Upper lobe of left lung (tissue), 6 donors: ENCODE data around the gene ITSN1. TPM values are rescaled to one million over a fixed set of nuclear protein-coding genes. Genes with fewer than 3 reads are reported as not detected.

Source experiments
- ATAC-seq, 2 donors: fragments of 200-7000 bp; cut with Tn5 transposase; one replicate each; pipeline ENCODE4 v1.9.1; 2022; ENCODE audit warnings: mild to moderate bottlenecking in 2 of 2, moderate library complexity in 2 of 2; ENCODE audit not compliant: low FRiP score in 2 of 2
- DNase-seq, 2 donors: peaks; one replicate each; pipeline ENCODE4 v3.0.0-alpha.2; 2019 to 2020
- H3K27ac ChIP-seq, 4 donors: fragments of 200-600 bp; sonication (generic); one replicate each; pipeline ENCODE4 v1.5.1; 2016 to 2019
- H3K27me3 ChIP-seq, 4 donors: fragments of 200-600 bp; sonication (generic); one replicate each; pipeline ENCODE4 v1.5.1; 2017 to 2019
- H3K36me3 ChIP-seq, 4 donors: fragments of 200-600 bp; sonication (generic); one replicate each; pipeline ENCODE4 v1.5.1; 2016 to 2019
- H3K4me1 ChIP-seq, 4 donors: fragments of 200-600 bp; sonication (generic); one replicate each; pipeline ENCODE4 v1.5.1; 2018 to 2019
- H3K4me3 ChIP-seq, 4 donors: fragments of 200-600 bp; sonication (generic); one replicate each; pipeline ENCODE4 v1.5.1; 2017 to 2019; ENCODE audit warnings: mild to moderate bottlenecking in 2 of 4, moderate library complexity in 1 of 4
- H3K9me3 ChIP-seq, 4 donors: fragments of 200-600 bp; sonication (generic); one replicate each; pipeline ENCODE4 v1.5.1; 2018 to 2019
- CTCF ChIP-seq, 6 experiments: fragments of 450-650 bp in 4 of 6; fragments of 200-600 bp in 2 of 6; sonication (generic) in 2 of 6; IDR thresholded peaks; one replicate each; pipeline ENCODE4 v1.5.1; 2016 to 2019; ENCODE audit warnings: antibody characterized with exemption in 6 of 6
- EP300 ChIP-seq, 4 donors: sonication (generic); formaldehyde crosslinking; IDR thresholded peaks; one replicate each; pipeline ENCODE4 v1.5.1; 2017; ENCODE audit warnings: antibody characterized with exemption in 4 of 4, control low read depth in 2 of 4
- POLR2A ChIP-seq, 4 donors: fragments of 450-650 bp; IDR thresholded peaks; one replicate each; pipeline ENCODE4 v1.5.1; 2016 to 2017; ENCODE audit warnings: antibody characterized with exemption in 4 of 4, mild to moderate bottlenecking in 2 of 4
- POLR2AphosphoS5 ChIP-seq, 2 donors: sonication (generic); formaldehyde crosslinking; IDR thresholded peaks; one replicate each; pipeline ENCODE4 v1.5.1; 2017; ENCODE audit warnings: antibody characterized with exemption in 2 of 2
- WGBS, 2 donors: methylation state at CpG; one replicate each; pipeline ENCODE4 v1.1.5; 2017 to 2018; 5-methylcytosine and 5-hydroxymethylcytosine counted together
- total RNA-seq, 6 donors: library from RNA; depleted of rRNA in 4 of 6; stranded (reverse); fragments of >200 nt in 4 of 6; gene quantifications; one replicate each; pipeline versions ENCODE4 v1.1.0 to v1.2.1, GENCODE V29; 2016 to 2021
- donor health status: DM: no; HTN: no; CAD: no; lungs with moderate emphysema.
- donor health status: DM: no; HTN: yes; CAD: no; lungs with severe emphysema.

Gene ITSN1
- total RNA-seq, 6 donors from 2014 or later, result 19.3 to 103 (median 38.7) TPM

DNA sequence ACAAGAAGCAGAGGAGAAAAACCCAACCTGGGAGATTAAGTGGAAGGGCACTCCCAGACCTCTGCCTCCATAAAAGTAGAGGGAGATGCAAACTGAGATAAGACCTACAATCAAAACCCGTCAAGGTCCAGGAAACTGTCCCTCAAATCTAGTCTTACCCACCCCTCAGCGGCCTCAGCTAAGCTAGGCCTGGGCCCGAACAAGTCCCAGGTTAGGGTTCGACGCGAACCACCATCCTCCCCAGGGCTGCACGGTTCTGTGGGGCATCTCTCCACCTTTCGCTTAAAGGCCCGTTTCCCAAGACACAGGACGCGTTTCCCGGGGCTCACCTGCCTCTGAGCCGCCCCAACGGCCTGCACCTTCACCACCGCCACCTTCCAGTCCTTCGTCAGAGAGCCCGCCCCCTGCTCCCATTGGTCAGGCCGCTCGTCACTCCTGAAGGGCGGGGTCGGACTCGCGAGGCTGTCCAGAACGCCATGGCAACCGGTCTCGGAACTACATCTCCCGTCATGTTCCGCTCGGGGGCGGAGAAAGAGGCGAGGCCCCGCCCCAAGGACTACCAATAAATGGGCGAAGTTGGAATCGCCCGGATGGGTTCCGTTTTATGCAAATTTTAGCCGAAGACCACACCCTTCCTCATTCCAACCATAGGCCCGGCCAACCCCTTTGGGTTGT is 812 bp upstream of the ITSN1 start, which contains the start of gene CRYZL1:
CRYZL1 (minus strand) TSS at position 390 of the 675 bp plus-strand sequence. CDS start 10,190 bp downstream, outside the sequence.
- peak; percentile 99 to 100 for DNase-seq
- 0% methylated on average over 37 to 38 of the region's 38 CpGs for WGBS, 2 donors
- Histone ChIP-seq H3K36me3 (no peaks in the 10 kb centered on the region), H3K4me1 (peaks cover 12 to 39% (median 27%) of the 10 kb centered on the region in 4 donors), H3K27me3 (no peaks in the 10 kb centered on the region), H3K4me3 (peak within 1 kb of the TSS; percentile 71 to 99 (median 96)), H3K27ac (peak within 1 kb of the TSS; percentile 85 to 94 (median 91)), H3K9me3 (no peaks in the 10 kb centered on the region)
- TF ChIP-seq POLR2AphosphoS5 (IDR thresholded peaks at IDR 0.05) (peak; percentile 78 to 82), EP300 (IDR thresholded peaks at IDR 0.05) (no peak), POLR2A (IDR thresholded peaks at IDR 0.05) (peak in 2 of 4 donors; percentile 72 to 89), CTCF (IDR thresholded peaks at IDR 0.05) (no peak)
- peak; percentile 94 to 97 for ATAC-seq

- no peak for ATAC-seq
- Histone ChIP-seq H3K4me1 (peaks cover 12 to 39% (median 27%) of the 10 kb centered on the region in 4 donors), H3K4me3 (peak overlapping the region; percentile 67 to 99 (median 96)), H3K27ac (peak overlapping the region; percentile 85 to 94 (median 91)), H3K27me3 (no peaks in the 10 kb centered on the region), H3K36me3 (no peaks in the 10 kb centered on the region), H3K9me3 (no peaks in the 10 kb centered on the region)
- TF ChIP-seq POLR2A (IDR thresholded peaks at IDR 0.05), result no peak
- TF ChIP-seq EP300 (IDR thresholded peaks at IDR 0.05), result no peak
- 0 to 2% methylated on average over 15 to 45 of the region's 78 CpGs for WGBS, 2 donors
- peak; percentile 28 to 92 for DNase-seq
These were observed 776 bp downstream of the ITSN1 start for GRCh38 chr21:33642896-33643657.

GRCh38 chr21:33643658-33644311 is 1.5 kb downstream of the ITSN1 start:
- peak overlapping the region; percentile 67 to 99 (median 96) for H3K4me3 ChIP-seq
- no peaks in the 10 kb centered on the region for H3K27me3 ChIP-seq
- H3K4me1 ChIP-seq, result peaks cover 12 to 39% (median 27%) of the 10 kb centered on the region in 4 donors
- H3K27ac ChIP-seq, result peak overlapping the region; percentile 85 to 94 (median 91)
- DNase-seq, result no peak
- 10 to 23% methylated on average over 7 of the region's 7 CpGs for WGBS, 2 donors
- TF ChIP-seq POLR2AphosphoS5 (IDR thresholded peaks at IDR 0.05), result no peak
- no peak for TF ChIP-seq EP300 (IDR thresholded peaks at IDR 0.05)
- TF ChIP-seq POLR2A (IDR thresholded peaks at IDR 0.05), result no peak
- no peak for TF ChIP-seq CTCF (IDR thresholded peaks at IDR 0.05)
- no peaks in the 10 kb centered on the region for H3K9me3 ChIP-seq
- no peak for ATAC-seq
- no peaks in the 10 kb centered on the region for H3K36me3 ChIP-seq

- H3K36me3 ChIP-seq, result no peaks in the 10 kb centered on the region
- peak overlapping the region in 2 of 4 donors; percentile 95 to 99 for H3K4me3 ChIP-seq
- H3K27ac ChIP-seq, result peak overlapping the region; percentile 51 to 91 (median 88)
- ATAC-seq, result no peak
- H3K4me1 ChIP-seq, result peaks cover 12 to 46% (median 29%) of the 10 kb centered on the region in 4 donors
- peak in 1 of 2 donors; percentile 16 for TF ChIP-seq POLR2AphosphoS5 (IDR thresholded peaks at IDR 0.05)
- no peak for TF ChIP-seq POLR2A (IDR thresholded peaks at IDR 0.05)
- no peaks in the 10 kb centered on the region for H3K9me3 ChIP-seq
- H3K27me3 ChIP-seq, result no peaks in the 10 kb centered on the region
- WGBS, 2 donors, result 52 to 62% methylated on average over 11 of the region's 11 CpGs
- DNase-seq, result no peak
These were observed 2.2 kb downstream of the ITSN1 start for GRCh38 chr21:33644383-33645074.

- 85 to 96% methylated on average over 4 of the region's 4 CpGs for WGBS, 2 donors
- no peak for DNase-seq
These were observed 3.4 kb downstream of the ITSN1 start for GRCh38 chr21:33645730-33646129.

More at GRCh38 chr21:33645730-33646129, 3.4 kb downstream of the ITSN1 start:
- no peaks in the 10 kb centered on the region for H3K9me3 ChIP-seq
- no peak overlapping the region for H3K27ac ChIP-seq
- no peaks in the 10 kb centered on the region for H3K36me3 ChIP-seq
- TF ChIP-seq CTCF (IDR thresholded peaks at IDR 0.05), result no peak
- no peak for TF ChIP-seq POLR2AphosphoS5 (IDR thresholded peaks at IDR 0.05)
- TF ChIP-seq POLR2A (IDR thresholded peaks at IDR 0.05), result no peak
- TF ChIP-seq EP300 (IDR thresholded peaks at IDR 0.05), result no peak
- peaks cover 10 to 37% (median 23%) of the 10 kb centered on the region in 4 donors for H3K4me1 ChIP-seq
- H3K27me3 ChIP-seq, result no peaks in the 10 kb centered on the region
- no peak for ATAC-seq
- no peak overlapping the region for H3K4me3 ChIP-seq
